Measurements from ENCODE around the gene GRK1. TPM values are rescaled to one million over a fixed set of nuclear protein-coding genes. Genes with fewer than 3 reads are reported as not detected.
A peak's percentile ranks its signal among the peaks of the same experiment; 100 is the strongest.

GRK1 gene
- total and polyA plus RNA-seq, 2 of the 8 experiments (the other 6 are each of a cell fraction or from before 2014, with no cell fraction given): 0.12 TPM; not detected in 1

DNA sequence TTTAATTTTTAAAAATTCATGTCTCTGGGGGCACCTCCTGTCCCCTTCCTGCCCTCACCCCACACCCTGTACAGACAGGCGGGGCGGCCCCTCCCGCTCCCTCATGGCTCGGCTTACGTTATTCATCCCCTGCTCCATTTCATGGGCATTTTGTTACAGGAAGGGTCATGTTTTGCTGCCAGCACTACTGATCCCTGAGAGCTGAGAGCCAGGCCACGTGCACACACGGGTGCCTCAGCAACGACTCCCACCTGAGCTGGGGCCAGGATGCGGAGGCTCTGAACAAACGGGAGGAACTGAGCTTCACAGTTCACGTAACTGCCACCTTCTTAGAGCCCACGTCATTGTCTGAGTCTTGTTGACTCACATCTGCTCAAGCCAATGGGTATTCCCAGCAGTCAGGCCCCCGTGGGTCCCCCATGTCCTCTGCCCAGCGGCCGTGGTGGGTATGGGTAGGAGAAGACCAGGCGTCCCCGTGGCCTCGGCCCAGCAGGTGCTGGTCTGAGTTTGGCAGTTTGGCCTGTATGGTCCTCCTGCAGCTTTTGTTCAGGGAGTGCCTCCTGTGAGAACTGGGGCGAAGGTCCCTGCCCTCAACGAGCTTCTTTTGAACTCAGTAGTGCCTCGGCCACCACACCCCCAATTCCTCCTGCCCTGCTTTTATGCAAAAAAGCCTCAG lies 75.6 kb downstream of the GRK1 start:
- H4K5ac ChIP-seq (ENCODE audit: insufficient read length, low read depth, low read length): peak overlapping the region; percentile 6
- H3K9ac ChIP-seq (replicated peaks in 1 of 4; ENCODE audit: extremely low read depth in 1 of 4, low read depth in 3 of 4, low read length in 3 of 4): no peak overlapping the region
- no peaks in the 10 kb centered on the region for H3K79me1 ChIP-seq (ENCODE audit: low read depth, low read length)
- no peak overlapping the region for H4K91ac ChIP-seq (replicated peaks; ENCODE audit: insufficient read length, low read length)
- H2BK120ac ChIP-seq (replicated peaks; ENCODE audit: low read depth, low read length): no peak overlapping the region
- no peak overlapping the region for H2AFZ ChIP-seq (ENCODE audit: low read length)
- ChIA-PET POLR2A (ENCODE audit: partially characterized antibody) (interaction anchor here (1.4 kb wide), 1 partner anchor 18 kb away, joined by 3 read pairs; no protein-coding TSS in a partner anchor), CTCF (ENCODE audit: partially characterized antibody) (interaction anchor here (0.7 to 3.9 kb wide), 15 partner anchors 11 to 180 kb away, joined by 3 to 32 read pairs (median 6); no protein-coding TSS in a partner anchor)
- no peak overlapping the region for H3K23ac ChIP-seq (ENCODE audit: insufficient read length)
- no peak for DNase-seq (ENCODE audit: low read depth in 1 of 2, low spot score in 2 of 2)
- no peak overlapping the region for H4K8ac ChIP-seq (ENCODE audit: extremely low read depth, insufficient read depth, low read length)
- H3K9me3 ChIP-seq (ENCODE audit: insufficient read depth in 2 of 2, low read depth in 1 of 2, low read length in 1 of 2): no peaks in the 10 kb centered on the region
- no peak overlapping the region for H2BK20ac ChIP-seq (ENCODE audit: low read length)
- H3K23me2 ChIP-seq (ENCODE audit: low read depth, low read length): 0 out of 2 replicates have a peak, but pooled peaks cover 2% of the 10 kb centered on the region
- H2AK5ac ChIP-seq (ENCODE audit: low read depth, low read length): no peak overlapping the region
- no peaks in the 10 kb centered on the region for H4K20me1 ChIP-seq (replicated peaks in 1 of 2; ENCODE audit: control insufficient read depth in 1 of 2, insufficient read depth in 2 of 2, low read length in 2 of 2)
- H3K36me3 ChIP-seq (ENCODE audit: control insufficient read depth in 2 of 4, insufficient read depth in 4 of 4, low read length in 3 of 4): no peaks in the 10 kb centered on the region
- no peak for FAIRE-seq
- TF ChIP-seq YY1 (IDR thresholded peaks at IDR 0.05; ENCODE audit: low read depth, low read length): no peak
- TF ChIP-seq CHD1 (IDR thresholded peaks at IDR 0.05; ENCODE audit: low read depth, low read length): no peak
- no peak for TF ChIP-seq TAF7 (optimal IDR thresholded peaks at IDR 0.05; ENCODE audit: borderline replicate concordance, low read depth, low read length)
- H3K4me3 ChIP-seq (ENCODE audit: extremely low read depth in 1 of 4, insufficient read depth in 2 of 4, low read depth in 3 of 4, low read length in 4 of 4): no peak overlapping the region
- H3K27ac ChIP-seq (ENCODE audit: low read depth, low read length): no peak overlapping the region
- H3K79me2 ChIP-seq (ENCODE audit: control insufficient read depth in 1 of 2, insufficient read depth in 2 of 2, low read length in 2 of 2): no peaks in the 10 kb centered on the region
- H3K18ac ChIP-seq (ENCODE audit: extremely low read depth, low read length): no peak overlapping the region; the same call in 1 of the 2 replicates
- H3K27me3 ChIP-seq (replicated peaks in 1 of 4; ENCODE audit: control insufficient read depth in 3 of 4, extremely low read depth in 1 of 4, insufficient read depth in 3 of 4, low read length in 3 of 4): no peaks in the 10 kb centered on the region
- 0 out of 2 replicates have a peak overlapping the region, but pooled peaks have one; percentile 4 for H2BK12ac ChIP-seq (ENCODE audit: low read depth, low read length)
- peak overlapping the region; percentile 8; the same call in 1 of the 2 replicates for H2BK15ac ChIP-seq (ENCODE audit: low read length)
- H3K14ac ChIP-seq (ENCODE audit: insufficient read length): no peak overlapping the region
- peak overlapping the region; percentile 95 for H3K4ac ChIP-seq (replicated peaks; ENCODE audit: insufficient read length, low read depth, low read length)
- H3K56ac ChIP-seq (replicated peaks; ENCODE audit: insufficient read length, low read depth, low read length): no peak overlapping the region
- WGBS, 2 experiments (ENCODE audit: extremely low coverage in 1 of 2, insufficient coverage in 1 of 2, insufficient read length in 1 of 2, insufficient replicate concordance in 2 of 2, low coverage in 1 of 2, low lambda C conversion rate in 2 of 2, missing lambda C conversion rate in 1 of 2): 87% methylated on average over 21 of the region's 21 CpGs; no CpG with 5 or more reads in 1 of the 2 experiments
- peaks cover 0 to 8% (median 3%) of the 10 kb centered on the region in 4 experiments; a peak in 3 of 7 replicates for H3K4me1 ChIP-seq (replicated peaks in 1 of 4; ENCODE audit: control insufficient read depth in 3 of 4, insufficient read depth in 4 of 4, low read length in 3 of 4)
- no peak overlapping the region for H2BK5ac ChIP-seq (ENCODE audit: low read depth, low read length)
- no peak overlapping the region for H3K4me2 ChIP-seq (ENCODE audit: insufficient read depth in 1 of 2, low read depth in 2 of 2, low read length in 2 of 2)
